Panc1 (cell line): ENCODE data around the gene PCDHGB5. TPM values are rescaled to one million over a fixed set of nuclear protein-coding genes. Genes with fewer than 3 reads are reported as not detected.

ENCODE experiments used
- ATAC-seq: fragments of 200-7000 bp; cut with Tn5 transposase; 2 replicates; pipeline ENCODE4 v1.9.1; 2020; ENCODE audit warnings: mild to moderate bottlenecking, moderate library complexity
- BruUV-seq: library from RNA; stranded (reverse); fragments of 400-500 nt; replicated peaks from 2 replicates; lab custom pipeline; 2021; lab: Mats Ljungman, UMichigan
- CTCF ChIA-PET: fragments of 300-600 bp; sonication (Branson Sonifier 250); formaldehyde crosslinking; loops from one replicate; lab custom pipeline; 2022; ENCODE audit warnings: antibody characterized with exemption; lab: Charles Lee
- POLR2A ChIA-PET: fragments of 300-600 bp; sonication (Branson Sonifier 250); formaldehyde crosslinking; loops from one replicate; lab custom pipeline; 2022; ENCODE audit warnings: antibody characterized with exemption; lab: Charles Lee
- DNase-seq: peaks from one replicate; pipeline ENCODE4 v3.0.0-alpha.2; 2010; ENCODE audit warnings: low read depth, low spot score
- H3K27ac ChIP-seq: 2 replicates; pipeline ENCODE4 v1.5.1; 2011; ENCODE audit warnings: mild to moderate bottlenecking, low read length, inconsistent platforms
- H3K27me3 ChIP-seq: fragments of 200-500 bp; sonication (Bioruptor generic); 2 replicates; pipeline ENCODE4 v1.6.0; 2014; ENCODE audit warnings: low read length, inconsistent platforms; ENCODE audit not compliant: control insufficient read depth, insufficient read depth
- H3K36me3 ChIP-seq: fragments of 200-500 bp; sonication (Bioruptor generic); 2 replicates; pipeline ENCODE4 v1.5.1; 2014; ENCODE audit warnings: inconsistent platforms, mild to moderate bottlenecking, low read length, moderate library complexity; ENCODE audit not compliant: control insufficient read depth, insufficient read depth
- H3K4me1 ChIP-seq: 2 replicates; pipeline ENCODE4 v1.5.1; 2011; ENCODE audit warnings: inconsistent platforms, mild to moderate bottlenecking, low read length, moderate library complexity; ENCODE audit not compliant: control insufficient read depth, insufficient read depth
- H3K4me3 ChIP-seq, 2 experiments: 2 replicates each; pipeline ENCODE4 v1.5.1; 2011 to 2012; ENCODE audit warnings: low read depth in 2 of 2, low read length in 2 of 2, mild to moderate bottlenecking in 2 of 2, inconsistent platforms in 1 of 2, moderate library complexity in 1 of 2
- H3K9me3 ChIP-seq: fragments of 200-500 bp; sonication (Bioruptor generic); 2 replicates; pipeline ENCODE4 v1.5.1; 2014; ENCODE audit warnings: low read depth, mild to moderate bottlenecking, inconsistent platforms, low read length, moderate library complexity; ENCODE audit not compliant: control insufficient read depth, insufficient read depth
- POLR2AphosphoS5 ChIP-seq: IDR thresholded peaks from 2 replicates; pipeline ENCODE4 v1.6.1; 2012; ENCODE audit warnings: mild to moderate bottlenecking, low read depth, low read length, moderate library complexity
- SIN3A ChIP-seq: IDR thresholded peaks from 2 replicates; pipeline ENCODE4 v1.6.1; 2012; ENCODE audit warnings: low read depth, mild to moderate bottlenecking, low read length, moderate library complexity, borderline replicate concordance; ENCODE audit not compliant: insufficient read depth
- TCF7L2 ChIP-seq: IDR thresholded peaks from 2 replicates; pipeline ENCODE4 v1.6.1; 2011; ENCODE audit warnings: mild to moderate bottlenecking, low read depth, low read length, inconsistent platforms
- in situ Hi-C: cut with HindIII; loops from 2 replicates; pipeline ENCODE4 v1.10.0; 2016; ENCODE audit warnings: low sequenced_read_pairs, low pct_unique_long_range_greater_than_20kb
- intact Hi-C: fragments of 100-400 bp; cut with micrococcal nuclease; formaldehyde crosslinking; loops from one replicate; pipeline ENCODE4 v1.10.0; 2022; ENCODE audit not compliant: unreplicated experiment
- total RNA-seq: library from RNA; stranded (reverse); gene quantifications from one replicate; pipeline ENCODE4 v1.2.1, GENCODE V29; 2021; ENCODE audit not compliant: unreplicated experiment
- TF ChIP-seq, protein P1 (sequence below): fragments of 450-650 bp; IDR thresholded peaks from 2 replicates; pipeline ENCODE4 v1.5.1; 2017; ENCODE audit warnings: mild to moderate bottlenecking
- TF ChIP-seq, protein P2 (sequence below), 2 experiments: IDR thresholded peaks; 2 replicates each; pipeline ENCODE4 v1.6.1; 2011 to 2012; ENCODE audit warnings: low read depth in 2 of 2, control low read depth in 1 of 2, low read length in 1 of 2, mild to moderate bottlenecking in 1 of 2, moderate library complexity in 1 of 2; ENCODE audit not compliant: insufficient read depth in 1 of 2

PCDHGB5 gene
- total RNA-seq, 1 experiment from 2014 or later = 0.87 TPM

DNA sequence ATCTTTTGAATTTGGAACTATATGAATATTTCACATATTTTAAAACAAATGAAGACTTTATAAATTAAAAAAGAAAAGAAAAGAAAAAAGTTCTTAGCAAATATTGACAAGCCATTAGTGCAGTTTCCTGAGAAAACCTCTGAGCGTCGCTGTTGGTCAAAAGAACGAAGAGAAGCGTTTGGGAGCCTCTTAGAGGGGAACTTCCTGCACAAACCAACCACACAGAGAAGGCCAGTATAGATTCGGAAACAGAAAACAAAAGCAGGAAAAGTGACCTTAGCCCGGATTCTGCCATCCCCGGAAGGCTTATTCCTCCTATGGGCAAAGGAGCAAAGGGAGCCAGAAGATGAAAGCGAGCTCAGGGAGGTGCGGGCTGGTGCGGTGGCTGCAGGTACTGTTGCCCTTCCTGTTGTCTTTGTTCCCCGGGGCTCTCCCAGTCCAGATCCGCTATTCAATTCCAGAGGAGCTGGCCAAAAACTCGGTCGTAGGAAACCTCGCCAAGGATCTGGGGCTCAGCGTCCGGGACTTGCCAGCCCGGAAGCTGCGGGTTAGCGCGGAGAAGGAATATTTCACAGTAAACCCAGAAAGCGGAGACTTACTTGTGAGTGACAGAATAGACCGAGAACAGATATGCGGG lies 37.8 kb upstream of the PCDHGB5 start, which contains the start of gene PCDHGB2:
Gene PCDHGB2 (plus strand): TSS at position 205 of the 637 bp plus-strand sequence. CDS start 142 bp downstream, at position 347.
- peak; percentile 39 for DNase-seq
- POLR2A ChIA-PET = no interaction called here
- in situ Hi-C loops = no loop called here
- peak within 1 kb of the TSS; percentile 41 to 82 for H3K4me3 ChIP-seq
- H3K4me1 ChIP-seq = no peaks in the 10 kb centered on the region
- peak; percentile 85 for ATAC-seq
- no peak within 1 kb of the TSS for H3K27ac ChIP-seq
- H3K9me3 ChIP-seq = peaks cover 13% of the 10 kb centered on the region; the same call in 1 of the 2 replicates
- CTCF ChIA-PET = interaction anchor here (0.6 to 1.0 kb wide), 4 partner anchors 53 to 266 kb away, joined by 3 to 6 read pairs (median 3); partner anchors contain the start of genes PCDHB14, PCDHB2, PCDHGA10 and PCDHGB7
- TF ChIP-seq, protein P1, sequence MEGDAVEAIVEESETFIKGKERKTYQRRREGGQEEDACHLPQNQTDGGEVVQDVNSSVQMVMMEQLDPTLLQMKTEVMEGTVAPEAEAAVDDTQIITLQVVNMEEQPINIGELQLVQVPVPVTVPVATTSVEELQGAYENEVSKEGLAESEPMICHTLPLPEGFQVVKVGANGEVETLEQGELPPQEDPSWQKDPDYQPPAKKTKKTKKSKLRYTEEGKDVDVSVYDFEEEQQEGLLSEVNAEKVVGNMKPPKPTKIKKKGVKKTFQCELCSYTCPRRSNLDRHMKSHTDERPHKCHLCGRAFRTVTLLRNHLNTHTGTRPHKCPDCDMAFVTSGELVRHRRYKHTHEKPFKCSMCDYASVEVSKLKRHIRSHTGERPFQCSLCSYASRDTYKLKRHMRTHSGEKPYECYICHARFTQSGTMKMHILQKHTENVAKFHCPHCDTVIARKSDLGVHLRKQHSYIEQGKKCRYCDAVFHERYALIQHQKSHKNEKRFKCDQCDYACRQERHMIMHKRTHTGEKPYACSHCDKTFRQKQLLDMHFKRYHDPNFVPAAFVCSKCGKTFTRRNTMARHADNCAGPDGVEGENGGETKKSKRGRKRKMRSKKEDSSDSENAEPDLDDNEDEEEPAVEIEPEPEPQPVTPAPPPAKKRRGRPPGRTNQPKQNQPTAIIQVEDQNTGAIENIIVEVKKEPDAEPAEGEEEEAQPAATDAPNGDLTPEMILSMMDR = peak; percentile 75
- TF ChIP-seq SIN3A = no peak
- TSS peak; percentile 59 for BruUV-seq
- no peaks in the 10 kb centered on the region for H3K36me3 ChIP-seq
- no peaks in the 10 kb centered on the region for H3K27me3 ChIP-seq
- intact Hi-C loops = loop anchor here (2.0 to 10.0 kb wide), 3 partner anchors 55 to 203 kb away; partner anchors contain the start of genes PCDHGA10 and PCDHGB7

DNA sequence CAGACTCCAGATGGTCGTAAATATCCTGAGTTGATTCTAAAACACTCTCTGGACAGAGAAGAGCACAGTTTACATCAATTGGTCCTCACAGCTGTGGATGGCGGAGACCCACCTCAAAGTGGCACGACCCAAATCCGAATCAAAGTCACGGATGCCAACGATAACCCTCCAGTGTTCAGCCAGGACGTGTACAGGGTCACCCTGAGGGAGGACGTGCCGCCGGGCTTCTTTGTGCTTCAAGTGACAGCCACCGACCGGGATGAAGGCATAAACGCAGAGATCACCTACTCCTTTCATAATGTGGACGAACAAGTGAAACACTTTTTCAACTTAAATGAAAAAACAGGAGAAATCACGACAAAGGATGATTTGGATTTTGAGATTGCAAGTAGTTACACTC lies 37.1 kb upstream of the PCDHGB5 start:
- Histone ChIP-seq H3K4me3 (peak overlapping the region in 1 of 2 experiments; percentile 82; a peak in 3 of 4 replicates), H3K27ac (no peak overlapping the region), H3K27me3 (no peaks in the 10 kb centered on the region), H3K4me1 (no peaks in the 10 kb centered on the region), H3K36me3 (no peaks in the 10 kb centered on the region), H3K9me3 (peaks cover 13% of the 10 kb centered on the region; the same call in 1 of the 2 replicates)
- no peak for TF ChIP-seq POLR2AphosphoS5
- no peak for TF ChIP-seq TCF7L2
- TF ChIP-seq, protein P2, sequence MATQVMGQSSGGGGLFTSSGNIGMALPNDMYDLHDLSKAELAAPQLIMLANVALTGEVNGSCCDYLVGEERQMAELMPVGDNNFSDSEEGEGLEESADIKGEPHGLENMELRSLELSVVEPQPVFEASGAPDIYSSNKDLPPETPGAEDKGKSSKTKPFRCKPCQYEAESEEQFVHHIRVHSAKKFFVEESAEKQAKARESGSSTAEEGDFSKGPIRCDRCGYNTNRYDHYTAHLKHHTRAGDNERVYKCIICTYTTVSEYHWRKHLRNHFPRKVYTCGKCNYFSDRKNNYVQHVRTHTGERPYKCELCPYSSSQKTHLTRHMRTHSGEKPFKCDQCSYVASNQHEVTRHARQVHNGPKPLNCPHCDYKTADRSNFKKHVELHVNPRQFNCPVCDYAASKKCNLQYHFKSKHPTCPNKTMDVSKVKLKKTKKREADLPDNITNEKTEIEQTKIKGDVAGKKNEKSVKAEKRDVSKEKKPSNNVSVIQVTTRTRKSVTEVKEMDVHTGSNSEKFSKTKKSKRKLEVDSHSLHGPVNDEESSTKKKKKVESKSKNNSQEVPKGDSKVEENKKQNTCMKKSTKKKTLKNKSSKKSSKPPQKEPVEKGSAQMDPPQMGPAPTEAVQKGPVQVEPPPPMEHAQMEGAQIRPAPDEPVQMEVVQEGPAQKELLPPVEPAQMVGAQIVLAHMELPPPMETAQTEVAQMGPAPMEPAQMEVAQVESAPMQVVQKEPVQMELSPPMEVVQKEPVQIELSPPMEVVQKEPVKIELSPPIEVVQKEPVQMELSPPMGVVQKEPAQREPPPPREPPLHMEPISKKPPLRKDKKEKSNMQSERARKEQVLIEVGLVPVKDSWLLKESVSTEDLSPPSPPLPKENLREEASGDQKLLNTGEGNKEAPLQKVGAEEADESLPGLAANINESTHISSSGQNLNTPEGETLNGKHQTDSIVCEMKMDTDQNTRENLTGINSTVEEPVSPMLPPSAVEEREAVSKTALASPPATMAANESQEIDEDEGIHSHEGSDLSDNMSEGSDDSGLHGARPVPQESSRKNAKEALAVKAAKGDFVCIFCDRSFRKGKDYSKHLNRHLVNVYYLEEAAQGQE (IDR thresholded peaks at IDR 0.05; ENCODE audit: insufficient read depth in 1 of 2, low read depth in 2 of 2, low read length in 1 of 2) = no peak
- in situ Hi-C loops (no loop called here), intact Hi-C loops (loop anchor here (10.0 kb wide), 1 partner anchor 54 kb away; the partner anchor contains the start of genes PCDHGA10 and PCDHGB7)
- CTCF ChIA-PET = interaction anchor here (0.6 to 1.0 kb wide), 3 partner anchors 52 to 137 kb away, joined by 3 to 6 read pairs (median 3); partner anchors contain the start of genes PCDHB14, PCDHGA10 and PCDHGB7
- no TSS peak for BruUV-seq
- ATAC-seq (no peak), DNase-seq (no peak)
- POLR2A ChIA-PET = no interaction called here
